HepG2 (cell line): ENCODE data around the gene SLC9A5. TPM values are rescaled to one million over a fixed set of nuclear protein-coding genes. Genes with fewer than 3 reads are reported as not detected.

Experiments
- ATAC-seq: fragments of 200-7000 bp; cut with Tn5 transposase; 3 replicates; pipeline ENCODE4 v1.9.1; 2020; ENCODE audit warnings: mild to moderate bottlenecking, moderate library complexity
- BruUV-seq: library from RNA; stranded (reverse); fragments of 400-500 nt; replicated peaks from 2 replicates; lab custom pipeline; 2021; lab: Mats Ljungman, UMichigan
- CTCF ChIA-PET: fragments of 300-600 bp; formaldehyde crosslinking; extraction: SDS; loops from one replicate; lab custom pipeline; 2021; ENCODE audit warnings: low total read pairs, inconsistent platforms, low intra/inter-chr PET ratio; lab: Yijun Ruan, JAX
- POLR2A ChIA-PET: fragments of 350-600 bp; sonication (Branson Sonifier 250); formaldehyde crosslinking; loops from one replicate; lab custom pipeline; 2020; ENCODE audit warnings: antibody characterized with exemption, inconsistent platforms; lab: Yijun Ruan, JAX
- DNase-seq: peaks from one replicate; pipeline ENCODE4 v3.0.0-alpha.2; 2015; ENCODE audit warnings: low spot score
- FAIRE-seq: peaks from 3 replicates; lab custom pipeline; 2011; peaks lifted over from hg19 to GRCh38; lab: Jason Lieb, UNC
- H2AFZ ChIP-seq: one replicate; pipeline ENCODE4 v1.6.1; 2011; ENCODE audit warnings: low read length, inconsistent platforms
- H3K27ac ChIP-seq: fragments of 300-600 bp; 3 replicates; pipeline ENCODE4 v1.8.0; 2011; ENCODE audit warnings: mixed run types, mild to moderate bottlenecking, mixed read lengths, low read length, inconsistent platforms; ENCODE audit not compliant: insufficient read depth; ENCODE audit errors: extremely low read length
- H3K27me3 ChIP-seq, 2 experiments: fragments of 200-600 bp in 1 of 2; 2 replicates in 1 of 2; 3 replicates in 1 of 2; pipeline versions ENCODE4 v1.6.0 to v1.8.0; 2011; ENCODE audit warnings: low read length in 2 of 2, mild to moderate bottlenecking in 2 of 2, moderate library complexity in 2 of 2, inconsistent platforms in 1 of 2; ENCODE audit not compliant: insufficient read depth in 2 of 2, control insufficient read depth in 1 of 2
- H3K36me3 ChIP-seq, 2 experiments: fragments of 200-600 bp in 1 of 2; replicated peaks in 1 of 2; 2 replicates in 1 of 2; 3 replicates in 1 of 2; pipeline versions ENCODE4 v1.5.1 to v1.8.0; 2011; ENCODE audit warnings: low read length in 2 of 2, inconsistent platforms in 1 of 2; ENCODE audit not compliant: insufficient read depth in 2 of 2, control insufficient read depth in 1 of 2
- H3K4me1 ChIP-seq: 2 replicates; pipeline ENCODE4 v1.5.1; 2012; ENCODE audit warnings: low read length, inconsistent platforms; ENCODE audit not compliant: insufficient read depth
- H3K4me2 ChIP-seq: 2 replicates; pipeline ENCODE4 v1.6.0; 2011; ENCODE audit warnings: low read depth, low read length, inconsistent platforms
- H3K4me3 ChIP-seq, 3 experiments: fragments of 200-600 bp in 1 of 3; sonication (generic), shearing (Covaris generic) in 1 of 3; replicated peaks in 1 of 3; 2 replicates each; pipeline ENCODE4 v1.5.1; 2011 to 2016; ENCODE audit warnings: low read length in 3 of 3, inconsistent platforms in 2 of 3, low read depth in 2 of 3, mild to moderate bottlenecking in 2 of 3, control low read depth in 1 of 3, mixed read lengths in 1 of 3; ENCODE audit not compliant: insufficient read depth in 1 of 3
- H3K79me2 ChIP-seq: one replicate; pipeline ENCODE4 v1.6.1; 2011; ENCODE audit warnings: low read length, inconsistent platforms; ENCODE audit not compliant: insufficient read depth
- H3K9ac ChIP-seq: 2 replicates; pipeline ENCODE4 v1.6.0; 2011; ENCODE audit warnings: mild to moderate bottlenecking, low read depth, low read length, inconsistent platforms; ENCODE audit not compliant: insufficient read depth
- H3K9me3 ChIP-seq: 2 replicates; pipeline ENCODE4 v1.5.1; 2012; ENCODE audit warnings: mild to moderate bottlenecking, low read length
- H4K20me1 ChIP-seq: 2 replicates; pipeline ENCODE4 v1.6.0; 2011; ENCODE audit warnings: inconsistent platforms, mild to moderate bottlenecking, low read length, moderate library complexity; ENCODE audit not compliant: insufficient read depth
- AHR ChIP-seq: IDR thresholded peaks from 2 replicates; pipeline ENCODE4 v1.6.1; 2018; ENCODE audit warnings: missing genetic modification reagents, missing compliant biosample characterization
- E2F5 ChIP-seq: sonication (generic); formaldehyde crosslinking; conservative IDR thresholded peaks from 2 replicates; pipeline ENCODE4 v1.4.0; 2020; ENCODE audit warnings: missing genetic modification reagents
- ISX ChIP-seq: sonication (generic); formaldehyde crosslinking; conservative IDR thresholded peaks from 2 replicates; pipeline ENCODE4 v1.5.0; 2020; ENCODE audit warnings: missing genetic modification reagents
- KDM2A ChIP-seq: sonication (generic); formaldehyde crosslinking; IDR thresholded peaks from 2 replicates; pipeline ENCODE4 v1.4.0; 2020; ENCODE audit warnings: low read depth, missing genetic modification reagents, borderline replicate concordance
- KLF16 ChIP-seq, 2 experiments: sonication (generic) in 1 of 2; formaldehyde crosslinking in 1 of 2; IDR thresholded peaks; 2 replicates each; pipeline versions ENCODE4 v1.6.1 to v1.8.0; 2016 to 2023; ENCODE audit warnings: missing genetic modification reagents in 2 of 2, missing compliant biosample characterization in 1 of 2
- NFRKB ChIP-seq: fragments of 450-650 bp; IDR thresholded peaks from 2 replicates; pipeline ENCODE4 v1.6.1; 2017
- TEAD3 ChIP-seq: optimal IDR thresholded peaks from 2 replicates; pipeline ENCODE3; 2016; ENCODE audit warnings: borderline replicate concordance
- ZNF362 ChIP-seq: sonication (generic); formaldehyde crosslinking; IDR thresholded peaks from 2 replicates; pipeline ENCODE4 v1.4.0; 2020; ENCODE audit warnings: missing genetic modification reagents, mild to moderate bottlenecking, borderline replicate concordance
- WGBS: methylation state at CpG from one replicate; pipeline ENCODE4 v1.1.6; 2017; ENCODE audit warnings: low lambda C conversion rate; 5-methylcytosine and 5-hydroxymethylcytosine counted together
- in situ Hi-C: cut with HindIII; loops from 2 replicates; pipeline ENCODE4 v1.10.0; 2017; ENCODE audit warnings: low pct_unique_long_range_greater_than_20kb; ENCODE audit not compliant: extremely low pct_ligation_motif_present
- intact Hi-C: fragments of 100-400 bp; cut with micrococcal nuclease; formaldehyde crosslinking; loops from one replicate; pipeline ENCODE4 v1.10.0; 2022; ENCODE audit not compliant: unreplicated experiment
- polyA plus RNA-seq, 8 experiments: library from polyadenylated mRNA; depleted of rRNA in 3 of 8; stranded (reverse) in 7 of 8; unstranded in 1 of 8; fragments of >200 nt; fragmentation: Illumina TruSeq in 4 of 8; extraction: Trizol in 4 of 8; gene quantifications; 2 replicates each; pipeline versions ENCODE4 v1.2.1 to v1.2.3, GENCODE V29; 2011 to 2016; ENCODE audit warnings: low read depth in 4 of 8, missing spikeins in 1 of 8, mixed read lengths in 1 of 8; ENCODE audit not compliant: insufficient read depth in 1 of 8
- total RNA-seq, 5 experiments: library from RNA; depleted of rRNA; stranded (reverse); fragments of >200 nt; fragmentation: Illumina TruSeq; extraction: Trizol; gene quantifications; 2 replicates each; pipeline ENCODE4 v1.2.3, GENCODE V29; 2016; ENCODE audit warnings: low read depth in 1 of 5

Gene SLC9A5
- total and polyA plus RNA-seq, 2 of the 13 experiments (the other 11 are each of a cell fraction or from before 2014, with no cell fraction given): 0.58 to 1.4 TPM

- no peaks in the 10 kb centered on the region for H3K9me3 ChIP-seq
- DNase-seq: peak; percentile 43
- in situ Hi-C loops (no loop called here), intact Hi-C loops (no loop called here)
- TF ChIP-seq ZNF362 (CRISPR knock-in tag) (0 out of 2 replicates have a peak, but pooled peaks have one; percentile 12), E2F5 (CRISPR knock-in tag) (no peak), AHR (CRISPR knock-in tag) (no peak), ISX (CRISPR knock-in tag) (no peak)
- H4K20me1 ChIP-seq: no peaks in the 10 kb centered on the region; the same call in 1 of the 2 replicates
- H2AFZ ChIP-seq: no peak overlapping the region
- CTCF ChIA-PET: no interaction called here
- H3K4me3 ChIP-seq: no peak overlapping the region
- H3K27me3 ChIP-seq: peaks cover 8 to 32% of the 10 kb centered on the region in 2 experiments; a peak in 4 of 5 replicates
- WGBS: 21% methylated on average over 5 of the region's 5 CpGs
- no peaks in the 10 kb centered on the region for H3K36me3 ChIP-seq
- H3K9ac ChIP-seq: no peak overlapping the region
- FAIRE-seq: no peak
- no TSS peak for BruUV-seq
- no peak for ATAC-seq
- no peak overlapping the region for H3K4me2 ChIP-seq
- no peaks in the 10 kb centered on the region for H3K4me1 ChIP-seq
- H3K27ac ChIP-seq: no peak overlapping the region
- POLR2A ChIA-PET: interaction anchor here (0.7 kb wide), 2 partner anchors 15 to 30 kb away, joined by 3 read pairs; no protein-coding TSS in a partner anchor
- H3K79me2 ChIP-seq: no peaks in the 10 kb centered on the region
Observed at GRCh38 chr16:67268136-67268579, 19.4 kb downstream of the SLC9A5 start.

- H3K36me3 ChIP-seq: no peaks in the 10 kb centered on the region
- H2AFZ ChIP-seq: no peak overlapping the region
- H3K9me3 ChIP-seq: no peaks in the 10 kb centered on the region
- no TSS peak for BruUV-seq
- POLR2A ChIA-PET: interaction anchor here (1.2 to 2.6 kb wide), 2 partner anchors 9 to 22 kb away, joined by 4 to 13 read pairs; partner anchors contain the start of genes FHOD1, PLEKHG4 and SLC9A5
- TF ChIP-seq TEAD3 (CRISPR knock-in tag): no peak
- no peak for TF ChIP-seq KLF16 (CRISPR knock-in tag; IDR thresholded peaks at IDR 0.05)
- no peak for TF ChIP-seq NFRKB
- peak; percentile 70 for TF ChIP-seq KDM2A
- no peaks in the 10 kb centered on the region for H3K4me1 ChIP-seq
- no peak for DNase-seq
- H3K79me2 ChIP-seq: no peaks in the 10 kb centered on the region
- H3K9ac ChIP-seq: no peak overlapping the region
- in situ Hi-C loops: no loop called here
- no peak overlapping the region for H3K4me2 ChIP-seq
- no peak overlapping the region for H3K4me3 ChIP-seq
- no peak for FAIRE-seq
- peaks cover 7 to 17% of the 10 kb centered on the region in 2 experiments; a peak in 4 of 5 replicates for H3K27me3 ChIP-seq
- H4K20me1 ChIP-seq: no peaks in the 10 kb centered on the region; the same call in 1 of the 2 replicates
- peak; percentile 12; the same call in 2 of the 3 replicates for ATAC-seq
- intact Hi-C loops: no loop called here
- 14% methylated on average over 5 of the region's 5 CpGs for WGBS
- CTCF ChIA-PET: no interaction called here
- no peak overlapping the region for H3K27ac ChIP-seq
Observed at GRCh38 chr16:67269766-67270165, 21.0 kb downstream of the SLC9A5 start.
